ENCODE results near the gene DNER. TPM values are rescaled to one million over a fixed set of nuclear protein-coding genes. Genes with fewer than 3 reads are reported as not detected.

The DNER gene, protein sequence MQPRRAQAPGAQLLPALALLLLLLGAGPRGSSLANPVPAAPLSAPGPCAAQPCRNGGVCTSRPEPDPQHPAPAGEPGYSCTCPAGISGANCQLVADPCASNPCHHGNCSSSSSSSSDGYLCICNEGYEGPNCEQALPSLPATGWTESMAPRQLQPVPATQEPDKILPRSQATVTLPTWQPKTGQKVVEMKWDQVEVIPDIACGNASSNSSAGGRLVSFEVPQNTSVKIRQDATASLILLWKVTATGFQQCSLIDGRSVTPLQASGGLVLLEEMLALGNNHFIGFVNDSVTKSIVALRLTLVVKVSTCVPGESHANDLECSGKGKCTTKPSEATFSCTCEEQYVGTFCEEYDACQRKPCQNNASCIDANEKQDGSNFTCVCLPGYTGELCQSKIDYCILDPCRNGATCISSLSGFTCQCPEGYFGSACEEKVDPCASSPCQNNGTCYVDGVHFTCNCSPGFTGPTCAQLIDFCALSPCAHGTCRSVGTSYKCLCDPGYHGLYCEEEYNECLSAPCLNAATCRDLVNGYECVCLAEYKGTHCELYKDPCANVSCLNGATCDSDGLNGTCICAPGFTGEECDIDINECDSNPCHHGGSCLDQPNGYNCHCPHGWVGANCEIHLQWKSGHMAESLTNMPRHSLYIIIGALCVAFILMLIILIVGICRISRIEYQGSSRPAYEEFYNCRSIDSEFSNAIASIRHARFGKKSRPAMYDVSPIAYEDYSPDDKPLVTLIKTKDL
- 1.2 and 2.6 TPM in 2 replicates for total RNA-seq

DNA sequence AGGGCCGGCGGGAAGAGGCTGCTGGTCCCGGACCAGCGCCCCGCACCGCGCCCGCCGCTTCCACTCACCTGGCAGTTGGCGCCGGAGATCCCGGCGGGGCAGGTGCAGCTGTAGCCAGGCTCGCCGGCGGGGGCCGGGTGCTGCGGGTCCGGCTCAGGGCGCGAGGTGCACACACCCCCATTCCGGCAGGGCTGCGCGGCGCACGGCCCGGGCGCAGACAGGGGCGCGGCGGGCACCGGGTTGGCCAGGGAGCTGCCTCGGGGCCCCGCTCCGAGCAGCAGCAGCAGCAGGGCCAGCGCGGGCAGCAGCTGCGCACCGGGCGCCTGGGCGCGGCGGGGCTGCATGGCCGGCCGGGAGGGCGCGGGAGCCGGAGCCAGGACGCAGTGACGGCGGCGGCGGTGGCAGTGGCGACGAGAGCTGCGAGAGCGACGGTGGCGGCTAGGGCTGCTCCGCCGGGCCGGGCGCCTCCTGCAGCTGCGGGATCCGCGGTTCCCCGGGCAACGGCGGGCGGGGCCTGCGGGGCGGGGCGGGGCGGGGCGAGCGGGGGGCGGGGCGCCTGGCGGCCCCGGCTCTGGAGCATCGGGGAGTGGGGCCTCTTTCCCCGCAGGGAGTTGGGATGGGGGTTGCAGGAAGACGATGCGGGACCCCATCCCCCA is at the start of gene DNER:
Gene DNER, minus strand, starts transcription at position 476 of the 656 bp plus-strand sequence. Its CDS starts 132 bp downstream, at position 344.

Other genes with a start within 250 kb of the DNER start
- 166 and 211 TPM in 2 replicates for gene TRIP12, start 207.5 kb upstream of the DNER start, total RNA-seq
- 2.7 and 5.5 TPM in 2 replicates for gene FBXO36, start 207.9 kb upstream of the DNER start, total RNA-seq

Measured in tracheal epithelial cell (primary cell).